Hematopoietic multipotent progenitor cell treated with erythropoietin and hydrocortisone succinate and interleukin-3 and kit ligand, for 17 days (in vitro differentiated cells): ENCODE data around the gene NGRN.
"Not testable (repeated sequence)": the region's sequence is repeated elsewhere in the genome, so short reads cannot be mapped to it uniquely, and the experiment has no call there.

ENCODE experiments used
- DNase-seq: peaks from one replicate; pipeline ENCODE4 v3.0.0-alpha.2; 2015; ENCODE audit warnings: low spot score

Gene NGRN

DNA sequence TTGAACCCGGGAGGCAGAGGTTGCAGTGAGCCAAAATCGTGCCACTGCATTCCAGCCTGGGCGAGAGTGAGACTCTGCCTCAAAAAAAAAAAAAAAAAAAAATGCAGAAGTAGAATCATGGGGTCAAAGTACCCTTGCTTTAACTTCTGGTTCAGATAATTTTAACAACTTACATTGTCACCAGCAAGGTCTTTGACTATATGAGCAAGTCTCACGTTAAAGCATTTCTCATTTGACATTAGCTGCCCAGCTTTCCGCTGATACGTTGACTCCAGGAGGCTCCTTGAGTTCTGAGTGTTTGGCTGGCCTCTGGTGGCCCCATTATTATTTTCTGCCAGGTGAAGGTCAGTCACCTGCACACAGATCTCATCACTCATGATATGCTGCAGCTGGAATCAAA is 16.2 kb downstream of the NGRN start:
- DNase-seq: not testable (repeated sequence)

DNA sequence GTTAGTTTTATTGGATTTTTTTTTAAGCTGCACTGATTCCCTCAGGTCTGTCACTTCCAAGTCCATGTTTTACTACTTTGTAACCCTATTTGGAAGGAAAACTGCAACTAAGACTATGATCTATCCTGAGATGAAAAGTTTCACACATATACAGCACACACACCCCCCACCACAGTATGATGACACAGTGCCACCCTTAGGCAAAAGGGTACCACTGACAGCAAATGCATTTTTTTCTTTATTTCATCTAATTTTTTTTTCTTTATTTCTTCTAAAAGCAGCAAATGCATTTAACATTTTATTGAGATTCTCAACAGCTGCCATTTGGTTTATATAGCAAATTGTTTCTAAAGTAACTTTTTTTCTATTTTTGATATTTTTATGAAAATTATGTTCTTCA is 21.2 kb downstream of the NGRN start:
- peak; percentile 43 for DNase-seq

GRCh38 chr15:90287101-90287500 is 21.6 kb downstream of the NGRN start:
- no peak for DNase-seq

- no peak for DNase-seq
These were observed 22.5 kb downstream of the NGRN start for GRCh38 chr15:90287946-90288345.

- DNase-seq: peak; percentile 34
These were observed 26.3 kb downstream of the NGRN start for GRCh38 chr15:90291679-90292356.

- DNase-seq: peak; percentile 78
These were observed 27.8 kb downstream of the NGRN start for GRCh38 chr15:90293040-90293810.

DNA sequence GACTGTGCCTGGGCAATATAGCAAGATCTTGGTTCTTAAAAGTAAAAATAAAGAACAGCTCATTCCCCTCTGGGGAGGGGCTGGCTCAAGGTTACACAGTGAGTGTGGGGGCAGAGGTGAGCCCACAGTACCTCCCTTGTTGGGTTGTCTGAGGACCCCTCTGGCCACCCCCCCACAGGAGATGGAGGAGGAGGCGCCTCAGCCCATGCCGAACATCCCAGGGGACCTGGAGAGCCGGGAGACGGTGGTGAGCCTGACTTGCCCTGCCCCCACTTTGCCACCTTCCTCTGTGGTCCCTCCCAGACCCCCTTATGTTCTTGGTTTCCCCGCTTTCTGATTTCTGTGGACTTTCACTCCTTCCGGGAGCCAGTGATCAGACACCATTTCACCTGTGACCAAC is 28.7 kb downstream of the NGRN start:
- DNase-seq: no peak

- no peak for DNase-seq
These were observed 29.3 kb downstream of the NGRN start for GRCh38 chr15:90294601-90295269.

GRCh38 chr15:90295270-90295648 is 29.8 kb downstream of the NGRN start:
- DNase-seq: no peak

DNA sequence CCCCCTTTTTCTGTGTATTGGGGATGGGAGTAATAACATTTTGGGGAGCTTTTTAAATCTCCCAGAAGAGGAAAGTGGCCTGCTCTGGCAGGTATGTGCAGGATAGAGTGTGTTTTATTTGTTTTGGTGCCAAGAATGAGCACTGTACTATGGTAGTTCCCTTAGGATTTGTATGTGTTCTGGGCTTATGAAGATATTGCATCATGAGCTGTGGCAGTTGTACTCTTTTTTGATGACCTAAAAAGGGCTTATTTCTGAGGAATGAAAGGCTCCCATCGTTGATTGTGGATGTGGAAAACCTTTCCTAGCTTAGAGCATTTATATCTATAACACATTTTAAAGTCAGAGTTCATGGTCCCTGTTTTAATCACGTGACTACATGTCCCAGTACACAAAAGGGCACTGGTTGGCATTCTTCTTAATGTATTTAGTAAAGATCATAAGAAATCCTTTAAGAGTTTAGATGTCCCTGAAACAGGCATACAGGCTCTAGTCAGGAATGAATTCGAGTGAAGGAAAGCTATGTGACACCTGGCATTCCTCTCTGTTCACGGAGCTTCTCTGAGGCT is 30.9 kb downstream of the NGRN start:
- DNase-seq: not testable (repeated sequence)

- no peak for DNase-seq
These were observed 31.5 kb downstream of the NGRN start for GRCh38 chr15:90297021-90297420.

DNA sequence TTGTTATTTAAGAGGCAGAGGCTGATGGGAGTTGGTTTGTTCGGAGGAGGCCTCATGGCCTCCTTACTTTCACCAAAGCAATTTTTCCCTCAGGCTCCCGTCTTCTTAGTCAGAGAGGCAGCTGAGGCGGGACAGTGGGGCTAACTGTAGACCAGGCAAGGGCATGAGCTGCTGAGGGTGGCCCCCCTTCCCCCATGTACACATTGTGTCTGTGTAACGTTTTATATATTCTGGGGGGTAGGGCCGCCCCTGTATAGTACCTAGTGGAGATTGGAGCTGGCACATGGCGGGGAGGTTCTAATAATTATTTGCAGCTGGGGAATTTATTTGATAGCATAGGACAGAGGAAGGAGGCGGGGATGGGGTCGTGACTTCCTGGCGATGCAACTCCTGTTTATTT is 35.1 kb downstream of the NGRN start:
- no peak for DNase-seq

DNA sequence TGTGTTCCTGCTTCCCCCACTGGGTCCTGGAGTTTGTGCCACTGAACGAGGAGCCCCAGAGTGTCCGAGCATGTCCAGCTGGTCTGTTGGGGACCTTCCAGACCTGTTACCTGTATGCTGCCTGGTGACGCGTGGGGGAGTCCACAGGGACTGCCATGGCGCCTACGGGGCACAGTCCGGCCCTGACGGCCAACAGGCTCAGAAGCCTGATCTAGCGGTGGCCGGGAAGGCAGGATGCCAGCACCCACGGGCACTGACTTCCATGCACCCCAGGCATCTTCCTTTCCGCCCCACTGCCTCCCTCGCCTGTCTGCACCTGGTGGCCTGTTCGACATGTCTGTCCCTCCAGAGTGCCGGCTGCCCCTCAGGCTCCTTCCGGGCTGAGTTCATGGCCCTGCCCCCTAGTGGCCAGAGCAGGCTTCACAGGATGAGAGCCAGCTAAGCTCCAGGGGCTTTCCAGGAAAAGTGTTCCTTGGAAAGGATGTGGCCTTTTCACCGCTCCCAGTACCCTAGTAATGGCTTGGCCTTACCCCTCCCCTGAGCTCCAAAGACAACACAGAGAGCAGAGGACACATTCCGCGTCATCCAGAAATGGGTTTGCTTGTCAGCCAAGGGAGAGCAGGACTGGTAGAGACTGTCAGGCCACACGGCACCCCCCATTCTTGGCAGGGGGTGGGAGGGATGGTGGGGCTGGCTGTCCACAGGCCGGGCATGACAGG is 35.7 kb downstream of the NGRN start:
- DNase-seq: peak; percentile 72

- no peak for DNase-seq
These were observed 36.3 kb downstream of the NGRN start for GRCh38 chr15:90301707-90302300.

- not testable (repeated sequence) for DNase-seq
These were observed 39.9 kb downstream of the NGRN start for GRCh38 chr15:90305355-90305754.

- no peak for DNase-seq
These were observed 40.5 kb downstream of the NGRN start for GRCh38 chr15:90305932-90306331.

GRCh38 chr15:90306560-90306959 is 41.1 kb downstream of the NGRN start:
- no peak for DNase-seq

DNA sequence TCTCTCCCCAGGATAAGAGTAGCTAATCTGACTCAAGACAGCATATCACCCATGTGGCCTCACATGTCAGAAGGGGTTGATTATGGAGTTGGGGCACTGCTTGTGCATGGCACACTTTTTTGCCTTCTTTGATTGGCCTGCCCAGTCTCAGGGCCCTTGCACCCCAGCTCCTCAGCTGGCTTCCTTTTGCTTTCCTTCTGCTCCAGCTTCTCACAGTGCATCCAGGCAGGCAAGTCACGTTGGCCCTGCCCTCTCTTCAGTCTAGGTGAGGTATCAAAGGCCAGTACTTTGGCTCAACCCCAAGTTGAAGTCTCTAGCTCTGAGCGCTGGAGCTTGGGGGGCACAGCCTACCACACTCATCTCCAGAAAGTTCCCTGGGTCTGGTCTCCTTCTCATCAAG is 42.2 kb downstream of the NGRN start:
- no peak for DNase-seq

GRCh38 chr15:90309020-90309419 is 43.5 kb downstream of the NGRN start:
- DNase-seq: no peak

GRCh38 chr15:90315278-90315982 is 50.0 kb downstream of the NGRN start:
- DNase-seq: no peak

- DNase-seq: no peak
These were observed 50.7 kb downstream of the NGRN start for GRCh38 chr15:90316139-90316538.
